GM18873 (cell line): ENCODE results near the gene SHANK3.

Source experiments
- ATAC-seq: cut with Tn5 transposase; IDR thresholded peaks from one replicate; pipeline ENCODE4 v1.9.1; 2021; ENCODE audit warnings: mild to moderate bottlenecking, moderate library complexity, moderate number of reproducible peaks; ENCODE audit not compliant: unreplicated experiment, low FRiP score

The SHANK3 gene

GRCh38 chr22:50697667-50698506 is 25.3 kb downstream of the SHANK3 start:
- ATAC-seq = no peak

GRCh38 chr22:50698546-50698945 is 25.9 kb downstream of the SHANK3 start:
- ATAC-seq = no peak

GRCh38 chr22:50699001-50699755 is 26.6 kb downstream of the SHANK3 start:
- ATAC-seq = no peak

DNA sequence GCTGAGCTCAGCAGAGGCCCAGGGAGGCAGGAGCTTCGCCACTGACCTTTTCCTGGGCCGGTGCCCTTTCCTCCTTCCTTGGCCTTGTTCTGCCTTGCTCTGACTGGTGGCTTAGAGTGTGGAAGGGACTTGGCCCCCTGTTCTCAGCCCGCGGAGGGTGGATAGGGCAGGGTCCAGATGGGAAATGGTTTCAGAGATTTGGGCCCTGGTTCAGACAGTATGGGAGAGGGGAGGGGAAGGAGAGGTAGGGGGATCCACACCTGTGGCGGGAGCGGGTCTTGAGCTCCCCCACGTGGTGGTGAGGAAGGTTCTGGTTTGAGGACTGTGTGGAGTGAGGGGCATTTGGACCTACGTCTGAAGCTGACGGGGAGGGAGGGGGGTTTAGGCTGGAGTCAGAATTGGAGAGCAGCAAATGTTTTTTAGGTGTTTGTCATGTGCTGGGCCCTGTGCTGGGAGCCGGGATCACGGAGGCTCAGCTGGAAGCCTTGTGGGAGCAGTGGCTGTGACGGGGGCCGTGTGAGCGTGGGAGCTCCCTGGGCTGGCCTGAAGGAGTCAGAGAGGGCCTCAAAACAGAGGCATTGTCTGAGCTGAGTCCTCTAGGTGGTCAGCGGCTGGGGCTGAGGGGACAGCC is 27.2 kb downstream of the SHANK3 start:
- ATAC-seq = no peak

GRCh38 chr22:50700387-50701075 is 27.9 kb downstream of the SHANK3 start:
- ATAC-seq = no peak

DNA sequence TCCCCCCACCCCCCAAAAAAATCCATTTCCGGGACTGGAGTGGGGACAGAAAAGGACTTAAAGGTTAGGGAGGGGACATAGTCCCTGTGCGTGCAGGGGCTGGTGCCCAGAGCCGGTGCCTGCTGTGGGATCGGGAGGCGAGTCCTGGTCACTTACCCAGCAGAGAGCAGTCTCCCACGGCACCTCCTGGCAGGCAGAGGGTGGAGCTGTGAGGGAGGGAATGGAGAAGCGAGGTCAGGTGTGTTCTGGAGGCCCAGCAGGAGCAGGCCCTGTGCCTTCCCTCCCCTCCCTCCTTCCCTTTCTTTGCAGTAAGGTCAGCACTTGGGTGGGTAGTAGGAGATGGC is 28.4 kb downstream of the SHANK3 start:
- no peak for ATAC-seq

GRCh38 chr22:50701428-50702154 is 29.0 kb downstream of the SHANK3 start:
- no peak for ATAC-seq

GRCh38 chr22:50702261-50702671 is 29.6 kb downstream of the SHANK3 start:
- ATAC-seq = no peak

- ATAC-seq = no peak
These were observed 30.4 kb downstream of the SHANK3 start for GRCh38 chr22:50702821-50703725.

DNA sequence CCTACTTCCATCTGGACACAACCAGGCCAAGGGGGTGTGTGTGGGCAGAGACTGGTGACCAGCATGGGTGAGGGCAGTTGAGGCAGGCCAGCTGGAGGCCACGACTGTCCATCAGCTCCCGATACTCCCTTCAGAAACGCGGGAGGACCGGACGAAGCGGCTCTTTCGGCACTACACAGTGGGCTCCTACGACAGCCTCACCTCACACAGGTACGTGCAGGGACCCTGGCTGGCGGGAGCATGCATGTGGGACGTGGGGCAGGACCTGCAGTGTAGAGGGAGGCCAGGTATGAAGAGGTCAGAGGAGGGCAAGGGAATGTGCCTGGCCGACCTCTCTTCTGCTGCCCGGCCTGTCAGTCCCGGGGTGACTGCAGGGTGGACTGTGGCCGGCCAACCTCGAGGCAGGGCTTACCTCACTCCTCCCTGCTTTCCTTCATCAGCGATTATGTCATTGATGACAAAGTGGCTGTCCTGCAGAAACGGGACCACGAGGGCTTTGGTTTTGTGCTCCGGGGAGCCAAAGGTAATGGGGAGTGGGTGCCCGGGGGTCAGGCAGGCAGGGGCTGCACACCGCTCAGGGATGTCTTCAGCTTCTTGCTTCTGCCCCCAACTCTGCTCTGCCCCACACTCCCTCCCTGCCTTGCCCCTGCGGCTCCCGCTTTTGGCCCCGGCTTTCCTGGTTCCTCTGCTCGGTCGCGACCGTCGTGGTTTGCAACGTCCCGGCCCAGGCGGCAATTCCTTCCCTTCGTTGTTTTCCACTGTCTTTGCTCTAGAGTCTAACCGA is 31.3 kb downstream of the SHANK3 start:
- ATAC-seq = no peak

- ATAC-seq = no peak
These were observed 32.0 kb downstream of the SHANK3 start for GRCh38 chr22:50704510-50705218.

GRCh38 chr22:50705219-50705691 is 32.6 kb downstream of the SHANK3 start:
- no peak for ATAC-seq

DNA sequence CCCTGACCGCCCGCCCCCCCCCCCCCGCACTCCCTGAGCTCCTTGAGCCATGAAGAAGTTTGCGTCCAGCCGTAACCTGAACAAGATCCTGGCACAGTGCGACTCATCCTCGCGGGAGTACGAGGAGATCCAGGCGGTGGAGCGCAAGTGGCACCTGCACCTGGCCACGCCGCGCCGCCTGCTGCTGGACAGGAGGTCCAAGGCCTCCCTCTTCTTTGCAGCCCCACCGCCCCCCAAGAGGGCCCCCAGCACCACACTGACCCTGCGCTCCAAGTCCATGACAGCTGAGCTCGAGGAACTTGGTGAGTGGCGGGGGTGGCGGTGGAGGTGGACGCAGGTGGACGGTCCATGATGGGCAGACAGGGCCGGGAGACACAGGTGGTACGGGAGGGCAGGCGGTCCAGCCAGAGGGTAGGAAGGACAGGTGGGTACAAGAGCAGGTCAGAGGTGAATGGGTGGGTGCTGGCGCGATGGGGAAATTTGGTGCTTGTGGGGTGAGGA is 33.3 kb downstream of the SHANK3 start:
- ATAC-seq = no peak

- no peak for ATAC-seq
These were observed 34.0 kb downstream of the SHANK3 start for GRCh38 chr22:50706481-50707125.

DNA sequence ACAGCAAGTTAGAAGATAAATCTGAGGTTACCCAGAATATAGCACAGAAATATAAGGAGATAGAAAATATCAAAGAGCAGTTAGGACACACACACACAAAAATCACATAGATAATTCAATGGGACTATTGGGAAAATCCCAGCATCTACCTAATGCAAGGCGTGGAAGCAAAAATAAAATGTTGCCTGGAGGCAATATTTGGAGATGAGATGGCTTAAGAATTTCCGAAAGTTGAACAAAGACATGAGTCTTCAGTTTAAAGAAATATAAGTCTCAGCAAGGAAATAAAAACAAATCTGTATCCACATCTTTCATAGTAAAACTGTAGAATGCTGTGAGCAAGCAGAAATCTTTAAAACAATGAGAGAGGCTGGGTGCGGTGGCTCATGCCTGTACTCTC is 35.9 kb downstream of the SHANK3 start:
- no peak for ATAC-seq

- no peak for ATAC-seq
These were observed 36.4 kb downstream of the SHANK3 start for GRCh38 chr22:50708996-50709395.

DNA sequence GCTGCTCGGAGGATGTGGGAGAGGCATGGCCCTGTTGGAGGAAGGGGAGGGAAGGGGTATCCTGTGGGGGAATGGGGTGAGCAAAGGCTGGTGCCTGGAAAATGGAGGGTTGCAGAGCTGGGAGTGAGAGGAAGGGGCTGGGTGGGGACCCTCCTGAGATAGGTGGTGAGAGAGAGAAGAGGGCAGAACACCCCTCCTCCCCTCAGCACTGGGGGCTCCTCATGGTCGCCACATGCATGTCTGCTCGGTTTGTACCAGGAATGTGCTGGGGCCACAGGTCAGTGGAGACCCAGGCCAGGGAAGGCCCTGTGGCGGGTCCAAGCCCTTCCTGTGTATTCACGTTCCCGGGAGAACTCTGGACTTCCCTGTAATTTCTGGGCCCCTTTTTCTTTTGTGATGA is 37.6 kb downstream of the SHANK3 start:
- no peak for ATAC-seq
